NT2/D1 (cell line): ENCODE data around the gene ELFN1.

ENCODE experiments used
- SUZ12 ChIP-seq: IDR thresholded peaks from 2 replicates; pipeline ENCODE4 v1.6.1; 2011; ENCODE audit not compliant: insufficient read length, insufficient read depth; ENCODE audit errors: extremely low read depth
- YY1 ChIP-seq: IDR thresholded peaks from 2 replicates; pipeline ENCODE4 v1.6.1; 2011; ENCODE audit not compliant: insufficient read length, insufficient read depth

DNA sequence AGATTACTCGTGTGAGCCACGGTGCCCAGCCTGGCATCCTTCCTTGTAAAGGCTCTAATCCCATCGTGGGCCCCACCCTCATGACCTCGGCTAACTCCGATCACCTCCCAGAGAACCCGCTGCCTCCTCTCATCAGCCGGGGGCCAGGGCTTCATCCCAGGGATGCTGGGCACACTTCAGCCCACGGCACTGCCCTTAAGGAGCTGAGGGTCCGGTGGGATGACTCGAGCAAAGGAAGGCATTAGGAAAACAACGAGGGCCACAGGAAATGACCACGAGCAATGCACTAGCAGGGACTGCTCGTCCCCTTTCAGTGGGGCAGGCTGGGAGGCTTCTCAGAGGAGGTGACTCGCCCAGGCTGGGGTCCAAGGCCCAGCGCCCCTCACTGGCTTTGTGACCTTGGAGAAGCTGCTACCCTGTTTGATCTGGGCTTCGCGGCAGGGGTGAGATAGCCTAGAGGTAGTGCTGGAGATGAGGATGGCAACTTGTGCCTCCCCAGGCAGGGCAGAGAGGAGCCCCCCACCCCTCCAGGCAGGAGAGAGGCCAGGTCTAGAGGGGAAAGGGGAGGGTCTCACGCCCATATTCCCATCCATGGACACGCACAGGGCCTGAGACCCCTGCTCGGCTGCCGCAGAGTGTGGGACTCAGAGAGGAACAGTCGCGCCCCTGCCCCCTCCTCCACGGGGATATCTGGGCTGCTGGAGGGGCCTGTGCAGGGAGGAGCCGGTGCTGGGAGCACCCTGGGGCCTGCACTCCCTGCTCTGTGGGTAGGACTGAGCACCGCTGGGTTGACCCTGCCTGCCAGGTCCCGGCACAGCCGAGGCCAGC lies 26.8 kb downstream of the ELFN1 start:
- TF ChIP-seq YY1 = no peak
- no peak for TF ChIP-seq SUZ12
